HG03066 (cell line): ENCODE measurements around the gene PTPN2.
"Not testable (repeated sequence)": the region's sequence is repeated elsewhere in the genome, so short reads cannot be mapped to it uniquely, and the experiment has no call there.

Source experiments
- ATAC-seq: cut with Tn5 transposase; IDR thresholded peaks from one replicate; pipeline ENCODE4 v1.9.1; 2021; ENCODE audit warnings: low read depth; ENCODE audit not compliant: unreplicated experiment

PTPN2 gene

DNA sequence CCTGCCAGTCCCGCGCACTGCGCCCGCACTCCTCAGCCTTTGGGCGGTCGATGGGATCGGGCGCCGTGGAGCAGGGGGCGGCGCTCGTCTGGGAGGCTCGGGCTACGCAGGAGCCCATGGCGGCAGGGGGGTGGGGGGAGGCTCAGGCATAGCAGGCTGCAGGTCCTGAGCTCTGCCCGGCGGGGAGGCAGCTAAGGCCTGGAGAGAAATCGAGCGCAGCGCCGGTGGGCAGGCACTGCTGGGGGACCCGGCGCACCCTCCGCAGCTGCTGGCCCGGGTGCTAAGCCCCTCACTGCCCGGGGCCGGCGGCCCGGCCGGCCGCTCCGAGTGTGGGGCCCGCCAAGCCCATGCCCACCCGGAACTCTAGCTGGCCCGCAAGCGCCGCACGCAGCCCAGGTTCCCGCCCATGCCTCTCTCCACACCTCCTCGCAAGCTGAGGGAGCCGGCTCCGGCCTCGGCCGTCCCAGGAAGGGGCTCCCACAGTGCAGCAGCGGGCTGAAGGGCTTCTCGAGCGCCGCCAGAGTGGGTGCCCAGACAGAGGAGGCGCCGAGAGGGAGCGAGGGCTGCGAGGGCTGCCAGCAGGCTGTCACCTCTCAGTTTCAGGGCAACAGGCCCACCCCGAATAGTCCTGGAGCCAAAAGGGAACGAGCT, 107.1 kb downstream of the PTPN2 start:
- no peak for ATAC-seq

- not testable (repeated sequence) for ATAC-seq
Observed at GRCh38 chr18:12776415-12776814, 107.6 kb downstream of the PTPN2 start.

GRCh38 chr18:12774982-12775381, 109.1 kb downstream of the PTPN2 start:
- no peak for ATAC-seq

DNA sequence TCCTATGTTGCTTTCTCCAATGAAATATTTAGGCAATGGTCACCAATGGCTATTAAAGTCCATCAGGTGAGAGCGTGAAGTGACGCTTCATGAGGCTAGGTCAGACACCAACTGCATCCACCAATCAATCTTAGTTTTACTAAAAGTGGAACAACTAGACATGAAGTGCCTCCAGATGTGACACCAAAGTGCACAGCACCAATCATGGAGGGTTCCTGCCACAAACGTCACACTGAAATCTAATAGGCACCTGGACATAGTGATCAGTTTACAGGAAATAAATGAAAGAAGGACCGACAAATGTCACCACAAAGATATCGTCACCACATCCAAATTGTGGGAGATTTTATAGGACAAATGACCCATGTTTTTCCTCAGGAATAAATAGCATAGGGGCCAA, 110.7 kb downstream of the PTPN2 start:
- no peak for ATAC-seq

- ATAC-seq = no peak
Observed at GRCh38 chr18:12772111-12772510, 111.9 kb downstream of the PTPN2 start.

- ATAC-seq = no peak
Observed at GRCh38 chr18:12770469-12771219, 113.4 kb downstream of the PTPN2 start.

GRCh38 chr18:12769644-12770440, 114.2 kb downstream of the PTPN2 start:
- ATAC-seq = no peak

DNA sequence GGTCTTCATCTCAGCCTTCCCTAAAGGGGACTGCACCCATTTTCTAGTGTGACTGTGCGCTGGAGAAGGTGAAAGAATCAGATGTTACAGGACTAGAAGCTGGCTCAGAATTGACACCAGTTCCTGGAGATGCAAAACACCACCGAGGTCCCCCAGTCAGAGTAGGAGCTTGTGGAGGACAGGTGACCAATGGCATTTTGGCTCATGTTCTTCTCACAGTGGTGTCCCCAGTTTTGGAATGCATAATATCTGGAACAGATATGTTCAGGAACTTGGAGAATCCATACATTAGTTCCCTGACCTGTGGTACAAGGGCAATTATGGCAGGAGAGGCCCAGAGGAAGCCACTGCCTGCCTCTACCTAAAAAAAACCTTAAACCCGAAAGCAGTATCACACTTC, 114.9 kb downstream of the PTPN2 start:
- ATAC-seq = no peak

DNA sequence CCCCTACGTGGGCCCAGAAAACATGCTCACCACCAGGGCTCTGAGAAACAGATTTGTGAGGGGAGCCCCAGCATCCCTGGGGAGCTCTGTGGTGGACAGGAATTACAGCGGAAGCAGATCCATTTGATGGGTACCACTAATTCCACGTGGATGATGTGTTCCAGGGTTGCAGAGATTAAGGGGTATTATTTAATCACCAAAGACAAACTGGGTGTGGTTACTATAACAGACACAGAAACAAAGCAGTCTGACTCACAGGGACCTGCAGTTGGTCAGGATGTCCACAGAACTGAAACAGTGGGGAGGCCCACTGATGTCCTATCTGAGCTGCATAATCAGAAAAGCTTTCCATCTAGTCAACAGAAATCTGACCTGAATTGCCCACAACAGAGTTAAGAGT, 115.4 kb downstream of the PTPN2 start:
- no peak for ATAC-seq

- no peak for ATAC-seq
Observed at GRCh38 chr18:12767580-12768155, 116.4 kb downstream of the PTPN2 start.

DNA sequence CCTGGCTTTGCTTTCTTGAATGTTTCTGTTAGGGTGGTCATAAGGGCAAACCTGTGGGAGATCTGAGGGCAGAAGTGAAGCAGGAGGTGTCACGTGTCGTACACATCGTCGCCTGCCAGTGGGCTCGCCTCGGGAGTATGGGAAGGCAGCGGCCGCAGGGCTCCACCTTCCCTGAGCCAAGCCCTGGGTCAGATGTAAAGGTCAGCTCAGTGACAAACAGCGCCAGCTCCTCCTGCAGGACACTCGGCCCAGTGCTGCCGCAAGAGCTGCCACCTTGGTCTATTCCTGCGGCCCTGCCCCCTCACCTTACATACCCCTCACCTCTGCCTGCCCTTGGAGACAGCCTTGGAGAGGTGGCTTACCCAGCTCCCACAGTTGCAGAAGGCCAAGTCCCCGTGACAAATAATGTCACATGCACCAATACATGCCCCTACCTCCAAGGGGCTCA, 117.0 kb downstream of the PTPN2 start:
- ATAC-seq = no peak

GRCh38 chr18:12765586-12765985, 118.5 kb downstream of the PTPN2 start:
- ATAC-seq = no peak

DNA sequence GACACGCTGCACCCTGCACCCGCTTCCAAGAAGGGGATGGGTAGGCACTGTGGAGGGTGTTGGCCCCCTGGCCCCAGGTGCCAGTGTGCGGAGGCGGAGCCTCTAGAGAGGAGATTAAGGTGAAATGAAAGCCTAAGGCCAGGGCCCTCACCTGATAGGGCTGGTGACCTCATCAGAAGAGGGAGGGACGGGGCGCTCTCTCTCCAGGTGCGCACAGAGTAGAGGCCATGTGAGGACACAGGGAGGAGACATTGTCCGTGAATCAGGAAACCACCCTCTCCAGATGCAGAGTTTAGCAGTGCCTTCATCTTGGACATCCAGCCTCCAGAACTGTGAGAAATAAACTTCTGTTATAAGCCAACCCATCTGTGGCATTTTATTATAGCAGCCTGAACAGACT, 118.9 kb downstream of the PTPN2 start:
- ATAC-seq = no peak

DNA sequence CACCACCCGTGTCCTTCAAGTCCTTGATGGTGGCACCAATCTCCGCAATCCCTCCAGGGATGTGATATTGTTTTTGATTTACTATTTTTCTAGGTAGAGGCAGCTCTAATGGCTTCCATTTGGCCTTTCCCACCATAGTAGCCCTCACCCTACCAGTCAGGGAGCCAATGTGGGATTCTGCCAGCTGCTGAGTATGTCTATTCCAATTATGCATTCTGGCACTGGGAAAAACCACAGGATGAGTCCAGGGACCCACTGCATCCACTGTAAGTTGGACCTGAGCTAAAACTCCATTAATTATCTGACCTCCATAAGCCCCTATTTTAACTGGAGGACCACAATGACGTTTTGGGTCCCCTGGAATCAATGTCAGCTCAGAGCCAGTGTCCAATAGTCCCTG, 125.5 kb downstream of the PTPN2 start:
- not testable (repeated sequence) for ATAC-seq

DNA sequence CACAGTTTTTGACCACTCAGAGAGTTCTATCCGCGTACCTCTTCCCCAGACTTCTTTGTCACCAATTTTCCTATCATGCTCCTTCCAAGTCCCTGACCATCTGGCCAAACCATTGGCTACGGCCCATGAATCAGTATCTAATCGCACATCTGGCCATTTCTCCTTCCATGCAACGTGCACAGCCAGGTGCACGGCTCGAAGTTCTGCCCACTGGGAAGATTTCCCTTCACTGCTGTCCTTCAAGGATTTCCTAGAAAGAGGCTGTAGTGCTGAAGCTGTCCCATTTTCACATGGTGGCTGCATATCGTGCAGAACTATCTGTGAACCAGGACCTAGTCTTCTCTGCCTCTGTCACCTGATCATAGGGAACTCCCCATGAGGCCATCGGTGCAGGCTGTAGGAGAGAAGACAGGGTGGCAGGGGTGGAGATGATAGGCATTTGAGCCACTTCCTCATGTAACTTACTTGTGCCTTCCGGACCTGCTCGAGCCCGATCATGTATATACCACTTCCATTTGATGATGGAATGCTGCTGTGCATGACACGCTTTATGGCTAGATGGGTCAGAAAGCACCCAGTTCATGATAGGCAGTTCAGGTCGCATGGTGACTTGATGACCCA, 127.3 kb downstream of the PTPN2 start:
- ATAC-seq = not testable (repeated sequence)

- not testable (repeated sequence) for ATAC-seq
Observed at GRCh38 chr18:12755606-12756005, 128.4 kb downstream of the PTPN2 start.

GRCh38 chr18:12754511-12754910, 129.5 kb downstream of the PTPN2 start:
- no peak for ATAC-seq

- no peak for ATAC-seq
Observed at GRCh38 chr18:12751891-12752290, 132.1 kb downstream of the PTPN2 start.

- no peak for ATAC-seq
Observed at GRCh38 chr18:12751503-12751884, 132.5 kb downstream of the PTPN2 start.

- no peak for ATAC-seq
Observed at GRCh38 chr18:12750715-12751502, 133.1 kb downstream of the PTPN2 start.
